Stimulated activated CD8-positive, alpha-beta memory T cell treated with anti-CD3 and anti-CD28 coated beads, Interleukin-12 subunit alpha, Interleukin-12 subunit beta, amount 100 ng/mL, for 24 hours (primary cell): ENCODE measurements around the gene RBMXL2.

ENCODE experiments used
- DNase-seq: peaks from one replicate; pipeline ENCODE4 v3.0.0-alpha.2; 2020; ENCODE audit errors: extremely low read depth

The RBMXL2 gene

GRCh38 chr11:7088921-7089320 is at the start of gene RBMXL2:
Gene RBMXL2, plus strand, starts transcription at chr11:7088998. Its CDS starts 123 bp downstream, at chr11:7089121.
- no peak for DNase-seq

GRCh38 chr11:7046474-7047175 is 42.2 kb upstream of the RBMXL2 start:
- DNase-seq = no peak

GRCh38 chr11:7050191-7050590 is 38.6 kb upstream of the RBMXL2 start:
- no peak for DNase-seq

GRCh38 chr11:7056828-7057513 is 31.8 kb upstream of the RBMXL2 start:
- DNase-seq = no peak

GRCh38 chr11:7057641-7058040 is 31.2 kb upstream of the RBMXL2 start:
- DNase-seq = no peak

- no peak for DNase-seq
These were observed 27.9 kb upstream of the RBMXL2 start for GRCh38 chr11:7060868-7061267.

- DNase-seq = no peak
These were observed 26.3 kb upstream of the RBMXL2 start for GRCh38 chr11:7062534-7062933.

- DNase-seq = no peak
These were observed 16.3 kb upstream of the RBMXL2 start for GRCh38 chr11:7072401-7073028.

GRCh38 chr11:7077101-7077500 is 11.7 kb upstream of the RBMXL2 start:
- DNase-seq = no peak

- DNase-seq = no peak
These were observed 9.2 kb upstream of the RBMXL2 start for GRCh38 chr11:7079545-7080135.

GRCh38 chr11:7080900-7081299 is 7.9 kb upstream of the RBMXL2 start:
- no peak for DNase-seq

GRCh38 chr11:7081441-7081840 is 7.4 kb upstream of the RBMXL2 start:
- DNase-seq = no peak

GRCh38 chr11:7089328-7090251 is 792 bp downstream of the RBMXL2 start:
- no peak for DNase-seq

GRCh38 chr11:7098235-7098832 is 9.5 kb downstream of the RBMXL2 start:
- DNase-seq = no peak

GRCh38 chr11:7115780-7116179 is 27.0 kb downstream of the RBMXL2 start:
- no peak for DNase-seq

GRCh38 chr11:7116370-7116769 is 27.6 kb downstream of the RBMXL2 start:
- DNase-seq = no peak

- no peak for DNase-seq
These were observed 49.3 kb downstream of the RBMXL2 start for GRCh38 chr11:7138051-7138450.
